SU-DHL-6 (cell line): ENCODE measurements around the gene DCC.

Source experiments
- EZH2phosphoT487 ChIP-seq: fragments of 200-600 bp; sonication (generic), shearing (Covaris generic); conservative IDR thresholded peaks from 2 replicates; pipeline ENCODE4 v1.6.1; 2018; ENCODE audit warnings: mild to moderate bottlenecking, antibody characterized with exemption, low read length, moderate library complexity, mixed read lengths
- TF ChIP-seq, protein P1 (sequence below): fragments of 200-600 bp; sonication (generic); IDR thresholded peaks from one replicate; pipeline ENCODE4 v1.5.1; 2017; ENCODE audit warnings: antibody characterized with exemption, mild to moderate bottlenecking, low read length, moderate library complexity; ENCODE audit not compliant: insufficient read depth, poor library complexity, severe bottlenecking

GRCh38 chr18:53153281-53153680, 813.3 kb downstream of the DCC start:
- no peak for TF ChIP-seq EZH2phosphoT487
- TF ChIP-seq, protein P1, sequence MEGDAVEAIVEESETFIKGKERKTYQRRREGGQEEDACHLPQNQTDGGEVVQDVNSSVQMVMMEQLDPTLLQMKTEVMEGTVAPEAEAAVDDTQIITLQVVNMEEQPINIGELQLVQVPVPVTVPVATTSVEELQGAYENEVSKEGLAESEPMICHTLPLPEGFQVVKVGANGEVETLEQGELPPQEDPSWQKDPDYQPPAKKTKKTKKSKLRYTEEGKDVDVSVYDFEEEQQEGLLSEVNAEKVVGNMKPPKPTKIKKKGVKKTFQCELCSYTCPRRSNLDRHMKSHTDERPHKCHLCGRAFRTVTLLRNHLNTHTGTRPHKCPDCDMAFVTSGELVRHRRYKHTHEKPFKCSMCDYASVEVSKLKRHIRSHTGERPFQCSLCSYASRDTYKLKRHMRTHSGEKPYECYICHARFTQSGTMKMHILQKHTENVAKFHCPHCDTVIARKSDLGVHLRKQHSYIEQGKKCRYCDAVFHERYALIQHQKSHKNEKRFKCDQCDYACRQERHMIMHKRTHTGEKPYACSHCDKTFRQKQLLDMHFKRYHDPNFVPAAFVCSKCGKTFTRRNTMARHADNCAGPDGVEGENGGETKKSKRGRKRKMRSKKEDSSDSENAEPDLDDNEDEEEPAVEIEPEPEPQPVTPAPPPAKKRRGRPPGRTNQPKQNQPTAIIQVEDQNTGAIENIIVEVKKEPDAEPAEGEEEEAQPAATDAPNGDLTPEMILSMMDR: peak; percentile 44
